ENCODE data around the gene EIF1.
"Not testable (repeated sequence)": the region's sequence is repeated elsewhere in the genome, so short reads cannot be mapped to it uniquely, and the experiment has no call there.

EIF1 gene

GRCh38 chr17:41678907-41679739 lies 9.6 kb upstream of the EIF1 start:
- DNase-seq (ENCODE audit: low read depth), result no peak

GRCh38 chr17:41679740-41680425 lies 8.8 kb upstream of the EIF1 start:
- DNase-seq (ENCODE audit: low read depth), result no peak

- DNase-seq (ENCODE audit: low read depth), result no peak
Observed at GRCh38 chr17:41680426-41681040, 8.2 kb upstream of the EIF1 start.

- no peak for DNase-seq (ENCODE audit: low read depth)
Observed at GRCh38 chr17:41681776-41682175, 6.9 kb upstream of the EIF1 start.

GRCh38 chr17:41682631-41683030 lies 6.1 kb upstream of the EIF1 start:
- no peak for DNase-seq (ENCODE audit: low read depth)

- DNase-seq (ENCODE audit: low read depth), result no peak
Observed at GRCh38 chr17:41683441-41684007, 5.2 kb upstream of the EIF1 start.

GRCh38 chr17:41684035-41684434 lies 4.7 kb upstream of the EIF1 start:
- DNase-seq (ENCODE audit: low read depth), result no peak

- DNase-seq (ENCODE audit: low read depth), result not testable (repeated sequence)
Observed at GRCh38 chr17:41685753-41686152, 2.9 kb upstream of the EIF1 start.

- DNase-seq (ENCODE audit: low read depth), result no peak
Observed at GRCh38 chr17:41686281-41686680, 2.4 kb upstream of the EIF1 start.

- DNase-seq (ENCODE audit: low read depth), result no peak
Observed at GRCh38 chr17:41687828-41688640, 651 bp upstream of the EIF1 start.

- DNase-seq (ENCODE audit: low read depth), result no peak
Observed at GRCh38 chr17:41689497-41690299, 1.0 kb downstream of the EIF1 start.

GRCh38 chr17:41690497-41690896 lies 1.8 kb downstream of the EIF1 start:
- DNase-seq (ENCODE audit: low read depth), result no peak

- DNase-seq (ENCODE audit: low read depth), result no peak
Observed at GRCh38 chr17:41691031-41691777, 2.5 kb downstream of the EIF1 start.

- DNase-seq (ENCODE audit: low read depth), result no peak
Observed at GRCh38 chr17:41692722-41693521, 4.2 kb downstream of the EIF1 start.

GRCh38 chr17:41695134-41695661 lies 6.5 kb downstream of the EIF1 start:
- no peak for DNase-seq (ENCODE audit: low read depth)

GRCh38 chr17:41695954-41696757 lies 7.5 kb downstream of the EIF1 start:
- DNase-seq (ENCODE audit: low read depth), result no peak

- DNase-seq (ENCODE audit: low read depth), result no peak
Observed at GRCh38 chr17:41697122-41697962, 8.7 kb downstream of the EIF1 start.
